GM06990 (cell line): ENCODE measurements around the gene LYRM2.

Source experiments
- DNase-seq: peaks from one replicate; pipeline ENCODE4 v3.0.0-alpha.2; 2011; ENCODE audit not compliant: insufficient read length; ENCODE audit errors: extremely low read depth
- H3K27me3 ChIP-seq: replicated peaks from 2 replicates; pipeline ENCODE4 v1.6.0; 2011; ENCODE audit warnings: low read length; ENCODE audit not compliant: control insufficient read depth, insufficient read depth
- H3K36me3 ChIP-seq: 2 replicates; pipeline ENCODE4 v1.5.1; 2011; ENCODE audit warnings: low read length; ENCODE audit not compliant: control insufficient read depth, insufficient read depth
- H3K4me3 ChIP-seq: replicated peaks from 2 replicates; pipeline ENCODE4 v1.5.1; 2011; ENCODE audit warnings: low read depth, mild to moderate bottlenecking, control low read depth, low read length
- CTCF ChIP-seq: IDR thresholded peaks from 2 replicates; pipeline ENCODE4 v1.5.1; 2011; ENCODE audit warnings: low read length, control low read depth, mild to moderate bottlenecking, inconsistent platforms; ENCODE audit not compliant: insufficient read depth, poor library complexity, severe bottlenecking

Gene LYRM2

GRCh38 chr6:89612121-89612520 is 26.4 kb downstream of the LYRM2 start:
- no peaks in the 10 kb centered on the region for H3K27me3 ChIP-seq
- no peak for DNase-seq
- H3K4me3 ChIP-seq = no peak overlapping the region
- no peak for TF ChIP-seq CTCF
- no peaks in the 10 kb centered on the region for H3K36me3 ChIP-seq

GRCh38 chr6:89611666-89612065 is 26.9 kb downstream of the LYRM2 start:
- H3K27me3 ChIP-seq = no peaks in the 10 kb centered on the region
- DNase-seq = no peak
- no peak for TF ChIP-seq CTCF
- H3K4me3 ChIP-seq = no peak overlapping the region
- no peaks in the 10 kb centered on the region for H3K36me3 ChIP-seq

GRCh38 chr6:89610149-89610642 is 28.4 kb downstream of the LYRM2 start:
- DNase-seq = peak; percentile 68

GRCh38 chr6:89605861-89606260 is 32.7 kb downstream of the LYRM2 start:
- no peak for TF ChIP-seq CTCF
- H3K27me3 ChIP-seq = no peaks in the 10 kb centered on the region
- DNase-seq = no peak
- H3K36me3 ChIP-seq = no peaks in the 10 kb centered on the region
- no peak overlapping the region for H3K4me3 ChIP-seq

More at GRCh38 chr6:89610149-89610642, 28.4 kb downstream of the LYRM2 start:
- TF ChIP-seq CTCF = peak; percentile 92
- Histone ChIP-seq H3K36me3 (no peaks in the 10 kb centered on the region), H3K4me3 (no peak overlapping the region), H3K27me3 (no peaks in the 10 kb centered on the region)

GRCh38 chr6:89604653-89605052 is 33.9 kb downstream of the LYRM2 start:
- H3K4me3 ChIP-seq = no peak overlapping the region
- DNase-seq = no peak
- no peaks in the 10 kb centered on the region for H3K27me3 ChIP-seq
- no peaks in the 10 kb centered on the region for H3K36me3 ChIP-seq
- no peak for TF ChIP-seq CTCF

- DNase-seq = no peak
- H3K27me3 ChIP-seq = no peaks in the 10 kb centered on the region
- no peak overlapping the region for H3K4me3 ChIP-seq
- H3K36me3 ChIP-seq = no peaks in the 10 kb centered on the region
- TF ChIP-seq CTCF = no peak
Measured at GRCh38 chr6:89602166-89602565, 36.4 kb downstream of the LYRM2 start.
